H1 (cell line): ENCODE measurements around the gene SLC15A2. TPM values are rescaled to one million over a fixed set of nuclear protein-coding genes. Genes with fewer than 3 reads are reported as not detected.

Source experiments
- CEBPB ChIP-seq: IDR thresholded peaks from 2 replicates; pipeline ENCODE4 v1.6.1; 2012; ENCODE audit warnings: low read depth, low read length
- CHD7 ChIP-seq: fragments of 300-600 bp; sonication (generic); IDR thresholded peaks from 2 replicates; pipeline ENCODE4 v1.7.1; 2012; ENCODE audit warnings: low read length, moderate library complexity, mild to moderate bottlenecking, inconsistent platforms; ENCODE audit not compliant: insufficient replicate concordance
- CREB1 ChIP-seq: IDR thresholded peaks from 2 replicates; pipeline ENCODE4 v1.6.1; 2012; ENCODE audit warnings: inconsistent platforms
- EP300 ChIP-seq, 2 experiments: IDR thresholded peaks; 1 replicate in 1 of 2; 2 replicates in 1 of 2; pipeline ENCODE4 v1.6.1; 2011 to 2012; ENCODE audit warnings: low read depth in 2 of 2, low read length in 2 of 2, mild to moderate bottlenecking in 2 of 2, borderline replicate concordance in 1 of 2, inconsistent platforms in 1 of 2, moderate library complexity in 1 of 2
- GABPA ChIP-seq: IDR thresholded peaks from 2 replicates; pipeline ENCODE4 v1.6.1; 2011; ENCODE audit warnings: mild to moderate bottlenecking, low read length, moderate library complexity, borderline replicate concordance; ENCODE audit not compliant: insufficient read depth
- HDAC6 ChIP-seq: IDR thresholded peaks from one replicate; pipeline ENCODE4 v1.7.1; 2012; ENCODE audit warnings: low read depth, mild to moderate bottlenecking, inconsistent platforms, low read length, moderate library complexity
- KDM5A ChIP-seq: fragments of 200-600 bp; IDR thresholded peaks from 2 replicates; pipeline ENCODE4 v1.7.1; 2012; ENCODE audit warnings: mild to moderate bottlenecking, low read length, inconsistent platforms, mixed read lengths
- MAX ChIP-seq: IDR thresholded peaks from 2 replicates; pipeline ENCODE4 v1.6.1; 2012; ENCODE audit warnings: inconsistent platforms
- POLR2AphosphoS5 ChIP-seq: IDR thresholded peaks from 2 replicates; pipeline ENCODE4 v1.6.1; 2011; ENCODE audit warnings: low read depth, low read length
- RBBP5 ChIP-seq: IDR thresholded peaks from 2 replicates; pipeline ENCODE4 v1.7.1; 2012; ENCODE audit warnings: low read depth, mild to moderate bottlenecking, inconsistent platforms, low read length, moderate library complexity, borderline replicate concordance
- polyA plus RNA-seq, 7 experiments: library from polyadenylated mRNA; depleted of rRNA in 3 of 7; stranded (reverse) in 5 of 7; unstranded in 2 of 7; fragments of >200 nt in 5 of 7; fragments of 200-250 nt in 2 of 7; gene quantifications; 1 replicate in 5 of 7; 2 replicates in 1 of 7; 4 replicates in 1 of 7; pipeline versions ENCODE4 v1.2.1 to v1.2.3, GENCODE V29; 2011 to 2013; ENCODE audit warnings: missing spikeins in 2 of 7, mixed read lengths in 2 of 7
- total RNA-seq: library from RNA; stranded (reverse); fragmentation: NEBNext Ultra II Directional; extraction: Animal tissue kit (Norgen Biotek cat#: 25700); gene quantifications from 2 replicates; pipeline ENCODE4 v1.2.1, GENCODE V29; 2021

The SLC15A2 gene
- total and polyA plus RNA-seq, 2 of the 8 experiments (the other 6 are each of a cell fraction or from before 2014, with no cell fraction given), result 2.0 to 3.6 TPM

DNA sequence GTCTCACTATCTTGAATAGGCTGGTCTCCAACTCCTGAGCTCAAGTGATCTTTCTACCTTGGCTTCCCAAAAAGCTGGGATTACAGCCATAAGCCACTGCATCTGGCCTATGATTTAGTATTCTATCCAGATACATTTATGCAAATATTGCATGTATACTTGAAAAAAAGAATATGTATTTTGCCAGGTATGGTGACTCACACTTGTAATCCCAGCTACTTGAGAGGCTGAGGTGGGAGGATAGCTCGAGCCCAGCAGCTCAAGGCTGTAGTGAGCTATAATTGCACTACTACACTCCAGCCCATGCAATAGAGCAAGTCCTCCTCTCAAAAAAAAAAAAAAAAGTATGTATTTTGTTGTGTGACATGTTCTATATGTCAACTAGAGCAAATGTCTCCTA, 54.4 kb downstream of the SLC15A2 start (continued):
- TF ChIP-seq CHD7 (no peak), GABPA (no peak), POLR2AphosphoS5 (no peak), MAX (no peak), HDAC6 (no peak), CEBPB (no peak), CREB1 (no peak), KDM5A (no peak), RBBP5 (no peak), EP300 (IDR thresholded peaks at IDR 0.05; ENCODE audit: borderline replicate concordance in 1 of 2, low read depth in 2 of 2, low read length in 2 of 2) (no peak)
